ENCODE data around the gene ATP8B1. TPM values are rescaled to one million over a fixed set of nuclear protein-coding genes. Genes with fewer than 3 reads are reported as not detected.

Gene ATP8B1
- total RNA-seq, 1 experiment from 2014 or later: 5.6 TPM

DNA sequence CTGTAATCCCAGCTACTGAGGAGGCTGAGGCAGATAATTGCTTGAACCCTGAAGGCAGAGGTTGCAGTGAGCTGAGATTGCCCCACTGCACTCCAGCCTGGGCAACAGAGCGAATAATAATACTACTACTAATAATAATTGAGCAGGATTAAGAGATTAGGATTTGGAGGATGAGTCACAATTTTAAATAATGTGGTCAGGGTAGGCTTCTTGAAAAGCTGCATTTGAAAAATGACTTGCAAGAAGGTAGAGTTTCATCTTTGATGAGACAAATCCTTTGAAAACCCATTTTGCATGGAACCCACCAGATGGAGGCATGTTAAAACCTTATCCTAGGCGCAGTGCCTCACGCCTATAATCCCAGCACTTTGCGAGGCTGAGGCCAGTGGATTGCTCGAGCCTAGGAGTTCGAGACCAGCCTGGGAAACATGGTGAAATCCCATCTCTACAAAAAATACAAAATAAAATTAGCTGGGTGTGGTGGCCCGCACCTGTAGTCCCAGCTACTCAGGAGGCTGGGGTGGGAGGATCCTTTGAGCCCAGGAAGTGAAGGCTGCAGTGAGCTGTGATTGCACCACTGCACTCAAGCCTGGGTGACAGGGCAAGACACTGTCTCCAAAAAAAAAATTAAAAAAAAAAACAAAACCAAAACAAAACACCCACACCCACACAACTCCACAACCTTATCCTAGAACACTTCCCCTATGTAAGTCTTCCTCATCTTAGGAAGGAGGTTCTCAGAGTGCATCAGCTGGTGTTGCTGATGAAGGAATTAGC lies 3.3 kb upstream of the ATP8B1 start (continued):
- TF ChIP-seq TCF7 (CRISPR knock-in tag; IDR thresholded peaks at IDR 0.05; ENCODE audit: low read depth) (no peak), ZBTB21 (CRISPR knock-in tag; IDR thresholded peaks at IDR 0.05; ENCODE audit: borderline replicate concordance) (no peak), ZNF121 (CRISPR knock-in tag; IDR thresholded peaks at IDR 0.05) (no peak), OVOL2 (CRISPR knock-in tag; IDR thresholded peaks at IDR 0.05; ENCODE audit: borderline replicate concordance) (no peak)

DNA sequence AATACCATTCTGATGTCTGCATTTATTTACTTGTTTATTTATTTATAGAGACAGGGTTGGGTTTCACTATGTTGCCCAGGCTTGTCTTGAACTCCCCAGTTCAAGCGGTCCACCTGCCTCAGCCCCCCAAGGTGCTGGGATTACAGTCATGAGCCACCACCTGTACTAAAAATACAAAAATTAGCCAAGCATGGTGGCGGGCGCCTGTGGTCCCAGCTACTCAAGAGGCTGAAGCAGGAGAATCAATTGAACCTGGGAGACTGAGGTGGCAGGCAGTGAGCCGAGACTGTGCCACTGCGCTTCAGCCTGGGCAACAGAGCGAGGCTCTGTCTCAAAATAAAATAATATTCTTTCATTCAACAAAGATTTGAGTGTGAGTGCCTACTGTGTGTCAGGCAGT lies 2.0 kb upstream of the ATP8B1 start:
- ATAC-seq: no peak
- H3K27me3 Mint-ChIP-seq (ENCODE audit: low read depth): peaks cover 41% of the 10 kb centered on the region

More for the DNA sequence above, 2.0 kb upstream of the ATP8B1 start:
- Mint-ChIP-seq H3K4me1 (peaks cover 31% of the 10 kb centered on the region), H3K36me3 (no peaks in the 10 kb centered on the region), H3K9me3 (no peaks in the 10 kb centered on the region), H3K27ac (no peak overlapping the region), H3K4me3 (no peak overlapping the region)
- POLR2A ChIA-PET: interaction anchor here (0.7 kb wide), 1 partner anchor 567 kb away, joined by 4 read pairs; no protein-coding TSS in a partner anchor
- no peak for TF ChIP-seq ETV6 (CRISPR knock-in tag; IDR thresholded peaks at IDR 0.05)
- no peak for TF ChIP-seq ZNF671 (CRISPR knock-in tag; IDR thresholded peaks at IDR 0.05)
- TF ChIP-seq ZNF263 (CRISPR knock-in tag; IDR thresholded peaks at IDR 0.05; ENCODE audit: low read depth): no peak
- TF ChIP-seq NR2C2 (CRISPR knock-in tag; IDR thresholded peaks at IDR 0.05): no peak
- no peak for TF ChIP-seq TEAD4 (CRISPR knock-in tag; IDR thresholded peaks at IDR 0.05)
- TF ChIP-seq, protein P1, sequence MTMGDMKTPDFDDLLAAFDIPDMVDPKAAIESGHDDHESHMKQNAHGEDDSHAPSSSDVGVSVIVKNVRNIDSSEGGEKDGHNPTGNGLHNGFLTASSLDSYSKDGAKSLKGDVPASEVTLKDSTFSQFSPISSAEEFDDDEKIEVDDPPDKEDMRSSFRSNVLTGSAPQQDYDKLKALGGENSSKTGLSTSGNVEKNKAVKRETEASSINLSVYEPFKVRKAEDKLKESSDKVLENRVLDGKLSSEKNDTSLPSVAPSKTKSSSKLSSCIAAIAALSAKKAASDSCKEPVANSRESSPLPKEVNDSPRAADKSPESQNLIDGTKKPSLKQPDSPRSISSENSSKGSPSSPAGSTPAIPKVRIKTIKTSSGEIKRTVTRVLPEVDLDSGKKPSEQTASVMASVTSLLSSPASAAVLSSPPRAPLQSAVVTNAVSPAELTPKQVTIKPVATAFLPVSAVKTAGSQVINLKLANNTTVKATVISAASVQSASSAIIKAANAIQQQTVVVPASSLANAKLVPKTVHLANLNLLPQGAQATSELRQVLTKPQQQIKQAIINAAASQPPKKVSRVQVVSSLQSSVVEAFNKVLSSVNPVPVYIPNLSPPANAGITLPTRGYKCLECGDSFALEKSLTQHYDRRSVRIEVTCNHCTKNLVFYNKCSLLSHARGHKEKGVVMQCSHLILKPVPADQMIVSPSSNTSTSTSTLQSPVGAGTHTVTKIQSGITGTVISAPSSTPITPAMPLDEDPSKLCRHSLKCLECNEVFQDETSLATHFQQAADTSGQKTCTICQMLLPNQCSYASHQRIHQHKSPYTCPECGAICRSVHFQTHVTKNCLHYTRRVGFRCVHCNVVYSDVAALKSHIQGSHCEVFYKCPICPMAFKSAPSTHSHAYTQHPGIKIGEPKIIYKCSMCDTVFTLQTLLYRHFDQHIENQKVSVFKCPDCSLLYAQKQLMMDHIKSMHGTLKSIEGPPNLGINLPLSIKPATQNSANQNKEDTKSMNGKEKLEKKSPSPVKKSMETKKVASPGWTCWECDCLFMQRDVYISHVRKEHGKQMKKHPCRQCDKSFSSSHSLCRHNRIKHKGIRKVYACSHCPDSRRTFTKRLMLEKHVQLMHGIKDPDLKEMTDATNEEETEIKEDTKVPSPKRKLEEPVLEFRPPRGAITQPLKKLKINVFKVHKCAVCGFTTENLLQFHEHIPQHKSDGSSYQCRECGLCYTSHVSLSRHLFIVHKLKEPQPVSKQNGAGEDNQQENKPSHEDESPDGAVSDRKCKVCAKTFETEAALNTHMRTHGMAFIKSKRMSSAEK (CRISPR knock-in tag; IDR thresholded peaks at IDR 0.05; ENCODE audit: borderline replicate concordance): no peak
- TF ChIP-seq, protein P2, sequence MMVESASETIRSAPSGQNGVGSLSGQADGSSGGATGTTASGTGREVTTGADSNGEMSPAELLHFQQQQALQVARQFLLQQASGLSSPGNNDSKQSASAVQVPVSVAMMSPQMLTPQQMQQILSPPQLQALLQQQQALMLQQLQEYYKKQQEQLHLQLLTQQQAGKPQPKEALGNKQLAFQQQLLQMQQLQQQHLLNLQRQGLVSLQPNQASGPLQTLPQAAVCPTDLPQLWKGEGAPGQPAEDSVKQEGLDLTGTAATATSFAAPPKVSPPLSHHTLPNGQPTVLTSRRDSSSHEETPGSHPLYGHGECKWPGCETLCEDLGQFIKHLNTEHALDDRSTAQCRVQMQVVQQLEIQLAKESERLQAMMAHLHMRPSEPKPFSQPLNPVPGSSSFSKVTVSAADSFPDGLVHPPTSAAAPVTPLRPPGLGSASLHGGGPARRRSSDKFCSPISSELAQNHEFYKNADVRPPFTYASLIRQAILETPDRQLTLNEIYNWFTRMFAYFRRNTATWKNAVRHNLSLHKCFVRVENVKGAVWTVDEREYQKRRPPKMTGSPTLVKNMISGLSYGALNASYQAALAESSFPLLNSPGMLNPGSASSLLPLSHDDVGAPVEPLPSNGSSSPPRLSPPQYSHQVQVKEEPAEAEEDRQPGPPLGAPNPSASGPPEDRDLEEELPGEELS (CRISPR knock-in tag; IDR thresholded peaks at IDR 0.05): no peak
- TF ChIP-seq, protein P3, sequence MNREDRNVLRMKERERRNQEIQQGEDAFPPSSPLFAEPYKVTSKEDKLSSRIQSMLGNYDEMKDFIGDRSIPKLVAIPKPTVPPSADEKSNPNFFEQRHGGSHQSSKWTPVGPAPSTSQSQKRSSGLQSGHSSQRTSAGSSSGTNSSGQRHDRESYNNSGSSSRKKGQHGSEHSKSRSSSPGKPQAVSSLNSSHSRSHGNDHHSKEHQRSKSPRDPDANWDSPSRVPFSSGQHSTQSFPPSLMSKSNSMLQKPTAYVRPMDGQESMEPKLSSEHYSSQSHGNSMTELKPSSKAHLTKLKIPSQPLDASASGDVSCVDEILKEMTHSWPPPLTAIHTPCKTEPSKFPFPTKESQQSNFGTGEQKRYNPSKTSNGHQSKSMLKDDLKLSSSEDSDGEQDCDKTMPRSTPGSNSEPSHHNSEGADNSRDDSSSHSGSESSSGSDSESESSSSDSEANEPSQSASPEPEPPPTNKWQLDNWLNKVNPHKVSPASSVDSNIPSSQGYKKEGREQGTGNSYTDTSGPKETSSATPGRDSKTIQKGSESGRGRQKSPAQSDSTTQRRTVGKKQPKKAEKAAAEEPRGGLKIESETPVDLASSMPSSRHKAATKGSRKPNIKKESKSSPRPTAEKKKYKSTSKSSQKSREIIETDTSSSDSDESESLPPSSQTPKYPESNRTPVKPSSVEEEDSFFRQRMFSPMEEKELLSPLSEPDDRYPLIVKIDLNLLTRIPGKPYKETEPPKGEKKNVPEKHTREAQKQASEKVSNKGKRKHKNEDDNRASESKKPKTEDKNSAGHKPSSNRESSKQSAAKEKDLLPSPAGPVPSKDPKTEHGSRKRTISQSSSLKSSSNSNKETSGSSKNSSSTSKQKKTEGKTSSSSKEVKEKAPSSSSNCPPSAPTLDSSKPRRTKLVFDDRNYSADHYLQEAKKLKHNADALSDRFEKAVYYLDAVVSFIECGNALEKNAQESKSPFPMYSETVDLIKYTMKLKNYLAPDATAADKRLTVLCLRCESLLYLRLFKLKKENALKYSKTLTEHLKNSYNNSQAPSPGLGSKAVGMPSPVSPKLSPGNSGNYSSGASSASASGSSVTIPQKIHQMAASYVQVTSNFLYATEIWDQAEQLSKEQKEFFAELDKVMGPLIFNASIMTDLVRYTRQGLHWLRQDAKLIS (CRISPR knock-in tag; IDR thresholded peaks at IDR 0.05; ENCODE audit: borderline replicate concordance): no peak
- no peak for TF ChIP-seq NFE2L1 (CRISPR knock-in tag; IDR thresholded peaks at IDR 0.05)
- TF ChIP-seq, protein P4, sequence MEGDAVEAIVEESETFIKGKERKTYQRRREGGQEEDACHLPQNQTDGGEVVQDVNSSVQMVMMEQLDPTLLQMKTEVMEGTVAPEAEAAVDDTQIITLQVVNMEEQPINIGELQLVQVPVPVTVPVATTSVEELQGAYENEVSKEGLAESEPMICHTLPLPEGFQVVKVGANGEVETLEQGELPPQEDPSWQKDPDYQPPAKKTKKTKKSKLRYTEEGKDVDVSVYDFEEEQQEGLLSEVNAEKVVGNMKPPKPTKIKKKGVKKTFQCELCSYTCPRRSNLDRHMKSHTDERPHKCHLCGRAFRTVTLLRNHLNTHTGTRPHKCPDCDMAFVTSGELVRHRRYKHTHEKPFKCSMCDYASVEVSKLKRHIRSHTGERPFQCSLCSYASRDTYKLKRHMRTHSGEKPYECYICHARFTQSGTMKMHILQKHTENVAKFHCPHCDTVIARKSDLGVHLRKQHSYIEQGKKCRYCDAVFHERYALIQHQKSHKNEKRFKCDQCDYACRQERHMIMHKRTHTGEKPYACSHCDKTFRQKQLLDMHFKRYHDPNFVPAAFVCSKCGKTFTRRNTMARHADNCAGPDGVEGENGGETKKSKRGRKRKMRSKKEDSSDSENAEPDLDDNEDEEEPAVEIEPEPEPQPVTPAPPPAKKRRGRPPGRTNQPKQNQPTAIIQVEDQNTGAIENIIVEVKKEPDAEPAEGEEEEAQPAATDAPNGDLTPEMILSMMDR (IDR thresholded peaks at IDR 0.05): no peak
- no peak for TF ChIP-seq TCF7 (CRISPR knock-in tag; IDR thresholded peaks at IDR 0.05; ENCODE audit: low read depth)
- no peak for DNase-seq (ENCODE audit: low spot score)
- CTCF ChIA-PET: no interaction called here
